SIG-M5 treated with dmso at 0.1 percent for 504 hours (cell line): ENCODE data around the gene FAM180A.
A peak's percentile ranks its signal among the peaks of the same experiment; 100 is the strongest.

Source experiments
- DNase-seq: peaks from one replicate; lab custom pipeline; 2025; ENCODE audit not compliant: unreplicated experiment; lab: John Stamatoyannopoulos, UW

The FAM180A gene

GRCh38 chr7:135771961-135772638, 23.5 kb upstream of the FAM180A start:
- peak; percentile 33 for DNase-seq

- DNase-seq = no peak
These were observed 22.4 kb upstream of the FAM180A start for GRCh38 chr7:135771051-135771450.

GRCh38 chr7:135770139-135770710, 21.6 kb upstream of the FAM180A start:
- no peak for DNase-seq

- DNase-seq = no peak
These were observed 20.6 kb upstream of the FAM180A start for GRCh38 chr7:135769005-135769802.

- no peak for DNase-seq
These were observed 19.9 kb upstream of the FAM180A start for GRCh38 chr7:135768467-135768866.

GRCh38 chr7:135768064-135768463, 19.5 kb upstream of the FAM180A start:
- DNase-seq = no peak

GRCh38 chr7:135763261-135763660, 14.6 kb upstream of the FAM180A start:
- no peak for DNase-seq

- DNase-seq = no peak
These were observed 13.3 kb upstream of the FAM180A start for GRCh38 chr7:135761751-135762488.

- no peak for DNase-seq
These were observed 10.9 kb upstream of the FAM180A start for GRCh38 chr7:135759532-135759931.

GRCh38 chr7:135758531-135758932, 9.9 kb upstream of the FAM180A start:
- DNase-seq = no peak

- DNase-seq = no peak
These were observed 9.3 kb upstream of the FAM180A start for GRCh38 chr7:135757719-135758411.

- no peak for DNase-seq
These were observed 7.6 kb upstream of the FAM180A start for GRCh38 chr7:135756191-135756590.

GRCh38 chr7:135755351-135755753, 6.7 kb upstream of the FAM180A start:
- DNase-seq = no peak

- no peak for DNase-seq
These were observed 5.2 kb upstream of the FAM180A start for GRCh38 chr7:135753616-135754413.

- no peak for DNase-seq
These were observed 1.2 kb downstream of the FAM180A start for GRCh38 chr7:135747366-135747765.

GRCh38 chr7:135745703-135746312, 2.8 kb downstream of the FAM180A start:
- no peak for DNase-seq

GRCh38 chr7:135744938-135745702, 3.5 kb downstream of the FAM180A start:
- DNase-seq = no peak

- no peak for DNase-seq
These were observed 4.5 kb downstream of the FAM180A start for GRCh38 chr7:135743907-135744731.
